ENCODE data around the gene GAGE12D.
"Not testable (repeated sequence)": the region's sequence is repeated elsewhere in the genome, so short reads cannot be mapped to it uniquely, and the experiment has no call there.

Gene GAGE12D, protein sequence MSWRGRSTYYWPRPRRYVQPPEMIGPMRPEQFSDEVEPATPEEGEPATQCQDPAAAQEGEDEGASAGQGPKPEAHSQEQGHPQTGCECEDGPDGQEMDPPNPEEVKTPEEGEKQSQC

GRCh38 chrX:49541433-49541832 lies at the start of gene GAGE12D:
TSS of gene GAGE12D (plus strand) at chrX:49541733. CDS start at chrX:49542888, 1,155 bp downstream.
- not testable (repeated sequence) for DNase-seq

DNA sequence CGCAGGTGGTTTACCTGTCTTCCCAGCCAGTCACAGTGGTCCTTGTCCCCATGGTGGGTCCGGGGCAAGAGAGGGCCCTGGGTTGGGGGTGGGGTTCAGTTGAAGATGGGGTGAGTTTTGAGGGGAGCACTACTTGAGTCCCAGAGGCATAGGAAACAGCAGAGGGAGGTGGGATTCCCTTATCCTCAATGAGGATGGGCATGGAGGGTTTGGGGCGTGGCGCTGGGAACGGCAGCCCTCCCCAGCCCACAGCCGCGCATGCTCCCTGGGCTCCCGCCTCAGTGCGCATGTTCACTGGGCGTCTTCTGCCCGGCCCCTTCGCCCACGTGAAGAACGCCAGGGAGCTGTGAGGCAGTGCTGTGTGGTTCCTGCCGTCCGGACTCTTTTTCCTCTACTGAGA lies 9.7 kb upstream of the GAGE12D start, which contains the start of gene GAGE12C:
Gene GAGE12C (plus strand): TSS at position 301 of the 400 bp plus-strand sequence. CDS start 1,155 bp downstream, outside the sequence.
- DNase-seq: not testable (repeated sequence)

DNA sequence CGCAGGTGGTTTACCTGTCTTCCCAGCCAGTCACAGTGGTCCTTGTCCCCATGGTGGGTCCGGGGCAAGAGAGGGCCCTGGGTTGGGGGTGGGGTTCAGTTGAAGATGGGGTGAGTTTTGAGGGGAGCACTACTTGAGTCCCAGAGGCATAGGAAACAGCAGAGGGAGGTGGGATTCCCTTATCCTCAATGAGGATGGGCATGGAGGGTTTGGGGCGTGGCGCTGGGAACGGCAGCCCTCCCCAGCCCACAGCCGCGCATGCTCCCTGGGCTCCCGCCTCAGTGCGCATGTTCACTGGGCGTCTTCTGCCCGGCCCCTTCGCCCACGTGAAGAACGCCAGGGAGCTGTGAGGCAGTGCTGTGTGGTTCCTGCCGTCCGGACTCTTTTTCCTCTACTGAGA lies 9.5 kb downstream of the GAGE12D start, which contains the start of gene GAGE12E:
Gene GAGE12E (plus strand): TSS at position 301 of the 400 bp plus-strand sequence. CDS start 1,155 bp downstream, outside the sequence.
- DNase-seq: not testable (repeated sequence)

DNA sequence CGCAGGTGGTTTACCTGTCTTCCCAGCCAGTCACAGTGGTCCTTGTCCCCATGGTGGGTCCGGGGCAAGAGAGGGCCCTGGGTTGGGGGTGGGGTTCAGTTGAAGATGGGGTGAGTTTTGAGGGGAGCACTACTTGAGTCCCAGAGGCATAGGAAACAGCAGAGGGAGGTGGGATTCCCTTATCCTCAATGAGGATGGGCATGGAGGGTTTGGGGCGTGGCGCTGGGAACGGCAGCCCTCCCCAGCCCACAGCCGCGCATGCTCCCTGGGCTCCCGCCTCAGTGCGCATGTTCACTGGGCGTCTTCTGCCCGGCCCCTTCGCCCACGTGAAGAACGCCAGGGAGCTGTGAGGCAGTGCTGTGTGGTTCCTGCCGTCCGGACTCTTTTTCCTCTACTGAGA lies 19.0 kb downstream of the GAGE12D start, which contains the start of gene GAGE12F:
Gene GAGE12F (plus strand): TSS at position 301 of the 400 bp plus-strand sequence. CDS start 1,155 bp downstream, outside the sequence.
- DNase-seq: not testable (repeated sequence)

DNA sequence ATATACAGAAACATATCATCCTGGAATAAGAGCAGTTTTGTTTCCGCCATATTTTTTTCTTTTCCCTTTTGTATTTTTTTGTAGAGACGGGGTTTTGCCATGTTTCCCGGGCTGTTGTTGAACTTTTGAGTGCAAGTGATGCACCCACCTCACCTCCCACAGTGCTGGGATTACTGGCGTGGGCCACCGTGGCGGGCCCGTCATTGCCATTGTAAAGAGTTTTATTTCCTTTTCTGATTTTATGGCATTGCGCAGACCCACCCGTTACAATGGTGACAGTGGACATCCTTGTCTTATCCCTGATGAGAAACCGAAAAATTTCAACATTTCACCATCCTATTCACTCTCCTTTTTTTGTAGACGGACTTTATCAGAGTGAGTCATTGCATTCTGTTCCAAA lies 27.2 kb downstream of the GAGE12D start:
- DNase-seq: not testable (repeated sequence)

DNA sequence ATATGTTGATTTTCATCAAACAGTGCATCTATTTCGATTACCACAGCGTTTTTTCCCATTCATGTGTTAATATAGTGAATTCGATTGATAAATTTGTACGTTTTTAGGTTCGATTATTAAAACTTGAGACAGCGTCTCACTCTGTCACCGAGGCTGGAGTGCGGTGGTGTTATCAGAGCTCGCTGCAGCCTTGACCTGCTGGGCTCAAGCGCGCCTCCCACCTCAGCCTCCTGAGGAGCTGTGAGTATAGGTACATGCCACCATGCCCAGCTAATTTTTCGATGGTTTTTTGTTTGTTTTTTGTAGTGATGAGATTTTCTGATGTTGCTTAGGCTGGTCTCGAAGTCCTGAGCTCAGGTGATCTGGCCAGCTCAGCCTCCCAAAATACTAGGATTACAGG lies 27.6 kb downstream of the GAGE12D start:
- DNase-seq: not testable (repeated sequence)

DNA sequence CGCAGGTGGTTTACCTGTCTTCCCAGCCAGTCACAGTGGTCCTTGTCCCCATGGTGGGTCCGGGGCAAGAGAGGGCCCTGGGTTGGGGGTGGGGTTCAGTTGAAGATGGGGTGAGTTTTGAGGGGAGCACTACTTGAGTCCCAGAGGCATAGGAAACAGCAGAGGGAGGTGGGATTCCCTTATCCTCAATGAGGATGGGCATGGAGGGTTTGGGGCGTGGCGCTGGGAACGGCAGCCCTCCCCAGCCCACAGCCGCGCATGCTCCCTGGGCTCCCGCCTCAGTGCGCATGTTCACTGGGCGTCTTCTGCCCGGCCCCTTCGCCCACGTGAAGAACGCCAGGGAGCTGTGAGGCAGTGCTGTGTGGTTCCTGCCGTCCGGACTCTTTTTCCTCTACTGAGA lies 28.6 kb downstream of the GAGE12D start, which contains the start of gene GAGE12G:
Gene GAGE12G (plus strand): TSS at position 301 of the 400 bp plus-strand sequence. CDS start 1,155 bp downstream, outside the sequence.
- DNase-seq: not testable (repeated sequence)

- not testable (repeated sequence) for DNase-seq
Observed at GRCh38 chrX:49579649-49580048, 38.1 kb downstream of the GAGE12D start, which contains the start of gene GAGE12H. TSS of gene GAGE12H (plus strand) at chrX:49579949. CDS start at chrX:49581104, 1,155 bp downstream.

GRCh38 chrX:49589196-49589595 lies 47.7 kb downstream of the GAGE12D start, which contains the start of gene GAGE2A:
TSS of gene GAGE2A (plus strand) at chrX:49589496. CDS start at chrX:49590651, 1,155 bp downstream.
- not testable (repeated sequence) for DNase-seq

GRCh38 chrX:49589769-49590478 lies 48.4 kb downstream of the GAGE12D start:
- not testable (repeated sequence) for DNase-seq

- DNase-seq: not testable (repeated sequence)
Observed at GRCh38 chrX:49590488-49590887, 49.0 kb downstream of the GAGE12D start.
